RWPE2 (cell line): ENCODE results near the gene CAPS.

Experiments used
- ATAC-seq: fragments of 200-7000 bp; cut with Tn5 transposase; 3 replicates; pipeline ENCODE4 v1.9.1; 2021; ENCODE audit warnings: low read depth
- DNase-seq: peaks from one replicate; pipeline ENCODE4 v3.0.0-alpha.2; 2020; ENCODE audit warnings: low spot score
- H3K27ac ChIP-seq: fragments of 450-650 bp; 2 replicates; pipeline ENCODE4 v1.5.1; 2017; ENCODE audit warnings: mild to moderate bottlenecking; ENCODE audit not compliant: poor library complexity, severe bottlenecking
- H3K27me3 ChIP-seq: fragments of 250-450 bp; sonication (Bioruptor Pico); 2 replicates; pipeline ENCODE4 v1.5.1; 2021; ENCODE audit warnings: mild to moderate bottlenecking, moderate library complexity; ENCODE audit not compliant: insufficient read depth, poor library complexity, severe bottlenecking
- H3K36me3 ChIP-seq: fragments of 250-450 bp; sonication (Bioruptor Pico); 2 replicates; pipeline ENCODE4 v1.5.1; 2020; ENCODE audit warnings: low read depth, mild to moderate bottlenecking, moderate library complexity
- H3K4me1 ChIP-seq: fragments of 250-450 bp; sonication (Bioruptor Pico); 2 replicates; pipeline ENCODE4 v1.5.1; 2021; ENCODE audit warnings: mild to moderate bottlenecking, moderate library complexity; ENCODE audit not compliant: insufficient read depth, poor library complexity, severe bottlenecking
- H3K4me3 ChIP-seq: fragments of 250-450 bp; sonication (Bioruptor Pico); 2 replicates; pipeline ENCODE4 v1.5.1; 2021; ENCODE audit warnings: mild to moderate bottlenecking, moderate library complexity; ENCODE audit not compliant: severe bottlenecking
- H3K9me3 ChIP-seq: fragments of 250-450 bp; sonication (Bioruptor Pico); 2 replicates; pipeline ENCODE4 v1.5.1; 2021; ENCODE audit warnings: mild to moderate bottlenecking, moderate library complexity; ENCODE audit not compliant: severe bottlenecking
- TF ChIP-seq, protein P1 (sequence below): fragments of 450-650 bp; IDR thresholded peaks from one replicate; pipeline ENCODE4 v1.5.1; 2017; ENCODE audit warnings: mild to moderate bottlenecking, moderate library complexity; ENCODE audit not compliant: poor library complexity, severe bottlenecking

Gene CAPS

GRCh38 chr19:5899728-5900526 is 14.1 kb upstream of the CAPS start:
- Histone ChIP-seq H3K27ac (no peak overlapping the region), H3K9me3 (no peaks in the 10 kb centered on the region), H3K4me1 (peaks cover 3% of the 10 kb centered on the region), H3K36me3 (peaks cover 19% of the 10 kb centered on the region), H3K4me3 (no peak overlapping the region), H3K27me3 (no peaks in the 10 kb centered on the region)
- DNase-seq, result no peak
- TF ChIP-seq, protein P1, sequence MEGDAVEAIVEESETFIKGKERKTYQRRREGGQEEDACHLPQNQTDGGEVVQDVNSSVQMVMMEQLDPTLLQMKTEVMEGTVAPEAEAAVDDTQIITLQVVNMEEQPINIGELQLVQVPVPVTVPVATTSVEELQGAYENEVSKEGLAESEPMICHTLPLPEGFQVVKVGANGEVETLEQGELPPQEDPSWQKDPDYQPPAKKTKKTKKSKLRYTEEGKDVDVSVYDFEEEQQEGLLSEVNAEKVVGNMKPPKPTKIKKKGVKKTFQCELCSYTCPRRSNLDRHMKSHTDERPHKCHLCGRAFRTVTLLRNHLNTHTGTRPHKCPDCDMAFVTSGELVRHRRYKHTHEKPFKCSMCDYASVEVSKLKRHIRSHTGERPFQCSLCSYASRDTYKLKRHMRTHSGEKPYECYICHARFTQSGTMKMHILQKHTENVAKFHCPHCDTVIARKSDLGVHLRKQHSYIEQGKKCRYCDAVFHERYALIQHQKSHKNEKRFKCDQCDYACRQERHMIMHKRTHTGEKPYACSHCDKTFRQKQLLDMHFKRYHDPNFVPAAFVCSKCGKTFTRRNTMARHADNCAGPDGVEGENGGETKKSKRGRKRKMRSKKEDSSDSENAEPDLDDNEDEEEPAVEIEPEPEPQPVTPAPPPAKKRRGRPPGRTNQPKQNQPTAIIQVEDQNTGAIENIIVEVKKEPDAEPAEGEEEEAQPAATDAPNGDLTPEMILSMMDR, result no peak
- no peak for ATAC-seq

GRCh38 chr19:5900976-5901375 is 13.1 kb upstream of the CAPS start:
- Histone ChIP-seq H3K4me1 (peaks cover 3% of the 10 kb centered on the region), H3K9me3 (no peaks in the 10 kb centered on the region), H3K27ac (no peak overlapping the region), H3K27me3 (no peaks in the 10 kb centered on the region), H3K36me3 (peaks cover 14% of the 10 kb centered on the region), H3K4me3 (no peak overlapping the region)
- ATAC-seq (no peak), DNase-seq (no peak)
- TF ChIP-seq, protein P1, result no peak

- DNase-seq (no peak), ATAC-seq (no peak)
- Histone ChIP-seq H3K36me3 (peaks cover 14% of the 10 kb centered on the region), H3K27ac (peak overlapping the region; percentile 80), H3K4me1 (peaks cover 3% of the 10 kb centered on the region), H3K4me3 (peak overlapping the region; percentile 97), H3K9me3 (no peaks in the 10 kb centered on the region), H3K27me3 (no peaks in the 10 kb centered on the region)
- TF ChIP-seq, protein P1, result no peak
Observed at GRCh38 chr19:5903056-5903623, 10.9 kb upstream of the CAPS start.

GRCh38 chr19:5903624-5904351 is 10.3 kb upstream of the CAPS start, which contains the start of gene NDUFA11:
Gene NDUFA11, minus strand, starts transcription at chr19:5903790. Its CDS starts 82 bp downstream, at chr19:5903708.
- no peaks in the 10 kb centered on the region for H3K27me3 ChIP-seq
- TF ChIP-seq, protein P1, result no peak
- ATAC-seq (no peak; the same call in none of the 3 replicates), DNase-seq (peak; percentile 97)
- H3K9me3 ChIP-seq, result no peaks in the 10 kb centered on the region
- peaks cover 3% of the 10 kb centered on the region for H3K4me1 ChIP-seq
- peaks cover 14% of the 10 kb centered on the region for H3K36me3 ChIP-seq
- H3K27ac ChIP-seq, result peak within 1 kb of the TSS; percentile 80
- H3K4me3 ChIP-seq, result peak within 1 kb of the TSS; percentile 97
